Mucosa of gallbladder (tissue), 1 donor: ENCODE data around the gene PPP2R2D. TPM values are rescaled to one million over a fixed set of nuclear protein-coding genes. Genes with fewer than 3 reads are reported as not detected.

Experiments used
- DNase-seq: peaks from one replicate; pipeline ENCODE4 v3.0.0-alpha.2; 2020; ENCODE audit warnings: low spot score
- total RNA-seq: library from RNA; stranded (reverse); gene quantifications from one replicate; pipeline ENCODE4 v1.2.1, GENCODE V29; 2021
- donor health status: DM: no; HTN: no; CAD: no.

The PPP2R2D gene
- total RNA-seq, 1 donor from 2014 or later, result 28.1 TPM

- DNase-seq, result no peak
Measured at GRCh38 chr10:131998050-131998844, 97.4 kb downstream of the PPP2R2D start.

GRCh38 chr10:131998845-131999681, 98.3 kb downstream of the PPP2R2D start:
- no peak for DNase-seq

GRCh38 chr10:132001238-132001972, 100.6 kb downstream of the PPP2R2D start:
- DNase-seq, result peak; percentile 25

- DNase-seq, result no peak
Measured at GRCh38 chr10:132002004-132002403, 101.2 kb downstream of the PPP2R2D start.

- DNase-seq, result no peak
Measured at GRCh38 chr10:132003282-132003924, 102.6 kb downstream of the PPP2R2D start.

GRCh38 chr10:132004052-132004451, 103.2 kb downstream of the PPP2R2D start:
- no peak for DNase-seq

GRCh38 chr10:132005147-132005546, 104.3 kb downstream of the PPP2R2D start:
- DNase-seq, result no peak

GRCh38 chr10:132006966-132007365, 106.2 kb downstream of the PPP2R2D start:
- no peak for DNase-seq

- DNase-seq, result no peak
Measured at GRCh38 chr10:132007681-132008080, 106.9 kb downstream of the PPP2R2D start.

Other genes starting within 250 kb of the PPP2R2D start
- 71.5 TPM for gene BNIP3, start 80.9 kb downstream of the PPP2R2D start, total RNA-seq
- gene JAKMIP3, start 164.9 kb downstream of the PPP2R2D start, total RNA-seq, result 1.1 TPM